ENCODE results near the gene METTL25B. TPM values are rescaled to one million over a fixed set of nuclear protein-coding genes. Genes with fewer than 3 reads are reported as not detected.

METTL25B gene
- total and polyA plus RNA-seq, 4 donors = 24.4 to 42.6 (median 31.6) TPM

DNA sequence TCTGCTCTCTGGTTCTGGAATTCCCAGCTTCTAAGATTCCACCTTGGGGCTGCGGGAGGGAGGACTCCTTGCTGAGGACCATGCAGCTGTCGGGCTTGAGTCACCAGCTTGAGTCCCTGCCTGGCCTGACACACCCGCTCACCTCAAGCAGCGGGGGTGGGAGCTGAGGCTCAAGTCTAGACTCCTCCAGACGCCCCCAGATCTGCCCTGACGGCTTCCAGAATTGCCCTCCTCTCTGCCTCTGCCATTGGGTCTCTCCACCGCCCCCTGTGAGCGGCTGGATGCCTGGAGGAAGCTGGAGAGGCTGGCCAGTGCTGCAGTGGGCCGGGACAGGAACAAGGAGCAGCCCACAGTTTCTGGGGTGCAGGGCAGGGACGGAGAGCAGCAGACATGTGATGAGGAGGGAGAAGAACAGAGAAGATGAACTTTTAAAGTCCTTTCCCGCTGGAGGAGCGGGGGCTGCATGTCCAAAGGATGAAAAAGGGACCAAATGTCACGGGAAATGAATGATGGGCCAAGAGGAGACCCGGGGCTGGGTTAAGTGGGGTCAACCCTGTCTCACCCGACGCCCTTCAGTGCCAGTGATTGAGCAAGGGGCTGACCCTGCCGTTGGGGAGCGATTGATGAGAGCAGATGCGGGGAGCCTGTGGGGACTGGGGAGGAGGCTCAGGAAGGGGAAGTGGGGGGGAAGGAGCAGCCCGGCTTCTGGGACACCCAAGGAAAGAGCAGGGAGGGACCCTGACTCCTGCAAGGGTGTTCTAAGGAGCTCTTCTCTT is 36.4 kb upstream of the METTL25B start:
- ATAC-seq (ENCODE audit: insufficient read depth, low FRiP score) = no peak
- H3K4me1 ChIP-seq (ENCODE audit: control insufficient read depth in 5 of 5, insufficient read depth in 5 of 5, low read length in 5 of 5) = peaks cover 0 to 50% (median 7%) of the 10 kb centered on the region in 5 donors
- H3K4me3 ChIP-seq = no peak overlapping the region
- no peak overlapping the region for H3K27ac ChIP-seq (ENCODE audit: low read depth in 1 of 2, low read length in 1 of 2)
- TF ChIP-seq, protein P1, sequence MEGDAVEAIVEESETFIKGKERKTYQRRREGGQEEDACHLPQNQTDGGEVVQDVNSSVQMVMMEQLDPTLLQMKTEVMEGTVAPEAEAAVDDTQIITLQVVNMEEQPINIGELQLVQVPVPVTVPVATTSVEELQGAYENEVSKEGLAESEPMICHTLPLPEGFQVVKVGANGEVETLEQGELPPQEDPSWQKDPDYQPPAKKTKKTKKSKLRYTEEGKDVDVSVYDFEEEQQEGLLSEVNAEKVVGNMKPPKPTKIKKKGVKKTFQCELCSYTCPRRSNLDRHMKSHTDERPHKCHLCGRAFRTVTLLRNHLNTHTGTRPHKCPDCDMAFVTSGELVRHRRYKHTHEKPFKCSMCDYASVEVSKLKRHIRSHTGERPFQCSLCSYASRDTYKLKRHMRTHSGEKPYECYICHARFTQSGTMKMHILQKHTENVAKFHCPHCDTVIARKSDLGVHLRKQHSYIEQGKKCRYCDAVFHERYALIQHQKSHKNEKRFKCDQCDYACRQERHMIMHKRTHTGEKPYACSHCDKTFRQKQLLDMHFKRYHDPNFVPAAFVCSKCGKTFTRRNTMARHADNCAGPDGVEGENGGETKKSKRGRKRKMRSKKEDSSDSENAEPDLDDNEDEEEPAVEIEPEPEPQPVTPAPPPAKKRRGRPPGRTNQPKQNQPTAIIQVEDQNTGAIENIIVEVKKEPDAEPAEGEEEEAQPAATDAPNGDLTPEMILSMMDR (IDR thresholded peaks at IDR 0.05; ENCODE audit: control extremely low read depth, extremely low read depth) = no peak
- DNase-seq = peak in 1 of 3 donors; percentile 45
- no peaks in the 10 kb centered on the region for H3K9me3 ChIP-seq (ENCODE audit: control insufficient read depth in 4 of 4, insufficient read depth in 3 of 4, low read length in 3 of 4)
- no peaks in the 10 kb centered on the region for H3K27me3 ChIP-seq (ENCODE audit: control insufficient read depth in 3 of 3, insufficient read depth in 3 of 3, low read length in 2 of 3)
- H3K36me3 ChIP-seq (ENCODE audit: control insufficient read depth in 4 of 4, insufficient read depth in 4 of 4, low read length in 4 of 4) = no peaks in the 10 kb centered on the region
- 17 to 23% methylated on average over 20 of the region's 20 CpGs for WGBS, 2 donors
- no peak overlapping the region for H3K9ac ChIP-seq (ENCODE audit: insufficient read depth in 1 of 2, low read length in 2 of 2)

DNA sequence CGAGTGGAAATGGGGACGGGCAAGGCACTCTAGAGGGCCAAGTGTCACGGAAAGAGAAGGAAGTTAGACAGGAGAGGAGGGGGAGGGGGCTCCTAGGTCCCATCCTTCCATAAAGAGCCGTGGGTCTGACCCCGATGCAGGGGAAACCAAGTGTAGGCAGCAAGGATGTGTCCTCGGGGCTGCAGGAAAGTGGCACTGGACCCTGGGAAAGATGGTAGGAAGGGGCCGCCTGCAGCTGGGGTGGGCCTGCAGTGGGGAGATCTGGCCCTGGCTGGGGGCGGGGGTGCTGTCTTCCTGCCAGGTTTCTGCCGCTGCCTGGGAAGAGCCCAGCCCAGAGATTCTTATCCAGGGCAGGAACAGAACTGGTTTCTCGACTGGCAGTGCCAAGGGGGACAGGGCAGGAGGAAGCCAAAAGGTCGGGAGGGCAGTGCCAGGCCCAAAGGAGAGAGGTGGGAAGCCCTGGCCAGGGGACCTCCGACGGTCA is 35.8 kb upstream of the METTL25B start:
- 5 to 7% methylated on average over 13 of the region's 13 CpGs for WGBS, 2 donors
- Histone ChIP-seq H3K27ac (ENCODE audit: low read depth in 1 of 2, low read length in 1 of 2) (no peak overlapping the region), H3K4me1 (ENCODE audit: control insufficient read depth in 5 of 5, insufficient read depth in 5 of 5, low read length in 5 of 5) (peaks cover 0 to 50% (median 7%) of the 10 kb centered on the region in 5 donors), H3K4me3 (no peak overlapping the region), H3K9me3 (ENCODE audit: control insufficient read depth in 4 of 4, insufficient read depth in 3 of 4, low read length in 3 of 4) (no peaks in the 10 kb centered on the region), H3K27me3 (ENCODE audit: control insufficient read depth in 3 of 3, insufficient read depth in 3 of 3, low read length in 2 of 3) (no peaks in the 10 kb centered on the region), H3K9ac (ENCODE audit: insufficient read depth in 1 of 2, low read length in 2 of 2) (no peak overlapping the region), H3K36me3 (ENCODE audit: control insufficient read depth in 4 of 4, insufficient read depth in 4 of 4, low read length in 4 of 4) (no peaks in the 10 kb centered on the region)
- ATAC-seq (ENCODE audit: insufficient read depth, low FRiP score) (no peak), DNase-seq (peak in 1 of 3 donors; percentile 69)
- TF ChIP-seq, protein P1 (IDR thresholded peaks at IDR 0.05; ENCODE audit: control extremely low read depth, extremely low read depth) = no peak

DNA sequence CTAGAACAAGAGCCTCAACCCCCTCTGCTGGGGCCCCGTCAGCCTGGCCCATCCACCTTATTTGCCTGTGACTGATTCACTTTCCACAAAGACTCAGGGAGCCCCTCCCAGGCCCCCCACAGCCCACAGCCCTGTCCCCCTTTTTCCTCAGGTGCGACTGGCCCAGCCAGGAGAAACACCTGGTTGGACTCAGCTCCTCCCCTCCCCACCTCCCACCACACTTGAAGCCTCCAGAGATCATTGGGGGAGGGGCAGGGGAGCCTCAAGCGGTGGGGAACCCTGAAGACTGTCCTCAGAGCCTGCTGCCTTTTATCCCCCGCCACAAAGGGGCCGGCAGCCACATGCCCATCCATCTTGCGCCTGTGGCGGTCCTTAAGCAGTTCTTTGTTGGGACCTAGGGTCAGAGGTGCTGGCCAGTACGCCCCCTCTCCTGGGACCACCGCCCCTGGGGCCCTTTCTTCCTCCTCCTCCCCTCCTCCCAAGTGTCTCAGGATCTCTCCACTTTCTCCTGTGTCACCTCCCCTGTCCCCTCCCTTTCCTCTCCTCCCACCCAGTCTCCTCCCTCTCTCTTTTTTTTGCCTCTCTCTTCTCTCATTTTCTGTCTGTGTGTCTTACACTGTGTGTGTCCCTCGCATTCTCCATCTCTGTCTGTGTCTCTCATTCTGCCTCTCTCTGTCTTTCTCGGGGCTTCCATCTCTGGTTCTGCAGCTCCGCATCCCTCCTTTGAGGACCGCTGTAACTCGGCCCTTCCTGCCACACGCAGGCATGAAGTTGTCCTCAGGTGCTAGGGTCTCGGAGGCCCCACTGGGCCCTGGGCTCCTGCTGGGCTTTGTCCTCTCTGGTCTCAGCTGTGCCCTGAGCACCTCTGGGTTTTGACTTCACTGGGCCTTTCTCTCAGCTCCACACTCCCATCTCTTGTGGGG is 35.1 kb upstream of the METTL25B start:
- H3K4me3 ChIP-seq = no peak overlapping the region

More for the DNA sequence above, 35.1 kb upstream of the METTL25B start:
- Histone ChIP-seq H3K27ac (ENCODE audit: low read depth in 1 of 2, low read length in 1 of 2) (no peak overlapping the region), H3K36me3 (ENCODE audit: control insufficient read depth in 4 of 4, insufficient read depth in 4 of 4, low read length in 4 of 4) (no peaks in the 10 kb centered on the region), H3K9ac (ENCODE audit: insufficient read depth in 1 of 2, low read length in 2 of 2) (no peak overlapping the region), H3K9me3 (ENCODE audit: control insufficient read depth in 4 of 4, insufficient read depth in 3 of 4, low read length in 3 of 4) (no peaks in the 10 kb centered on the region), H3K27me3 (ENCODE audit: control insufficient read depth in 3 of 3, insufficient read depth in 3 of 3, low read length in 2 of 3) (no peaks in the 10 kb centered on the region), H3K4me1 (ENCODE audit: control insufficient read depth in 5 of 5, insufficient read depth in 5 of 5, low read length in 5 of 5) (peaks cover 0 to 50% (median 7%) of the 10 kb centered on the region in 5 donors)
- TF ChIP-seq, protein P1 (IDR thresholded peaks at IDR 0.05; ENCODE audit: control extremely low read depth, extremely low read depth) = no peak
- WGBS, 2 donors = 48 to 50% methylated on average over 16 of the region's 16 CpGs
- no peak for ATAC-seq (ENCODE audit: insufficient read depth, low FRiP score)
- peak; percentile 77 to 91 (median 87) for DNase-seq

Data from lung (tissue), 12 donors.